Measurements from ENCODE around the gene SMIM9. TPM values are rescaled to one million over a fixed set of nuclear protein-coding genes. Genes with fewer than 3 reads are reported as not detected.
A peak's percentile ranks its signal among the peaks of the same experiment; 100 is the strongest.

Gene SMIM9
- total and polyA plus RNA-seq, 9 of the 15 experiments (the other 6 are each of a cell fraction or from before 2014, with no cell fraction given), result 0.08 TPM; not detected in 8

GRCh38 chrX:154819771-154820341 is 14.6 kb downstream of the SMIM9 start (continued):
- TF ChIP-seq, protein P1, sequence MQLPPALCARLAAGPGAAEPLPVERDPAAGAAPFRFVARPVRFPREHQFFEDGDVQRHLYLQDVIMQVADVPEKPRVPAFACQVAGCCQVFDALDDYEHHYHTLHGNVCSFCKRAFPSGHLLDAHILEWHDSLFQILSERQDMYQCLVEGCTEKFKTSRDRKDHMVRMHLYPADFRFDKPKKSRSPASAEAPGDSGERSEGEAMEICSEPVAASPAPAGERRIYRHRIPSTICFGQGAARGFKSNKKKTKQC (CRISPR knock-in tag; IDR thresholded peaks at IDR 0.05), result no peak
- TF ChIP-seq, protein P2, sequence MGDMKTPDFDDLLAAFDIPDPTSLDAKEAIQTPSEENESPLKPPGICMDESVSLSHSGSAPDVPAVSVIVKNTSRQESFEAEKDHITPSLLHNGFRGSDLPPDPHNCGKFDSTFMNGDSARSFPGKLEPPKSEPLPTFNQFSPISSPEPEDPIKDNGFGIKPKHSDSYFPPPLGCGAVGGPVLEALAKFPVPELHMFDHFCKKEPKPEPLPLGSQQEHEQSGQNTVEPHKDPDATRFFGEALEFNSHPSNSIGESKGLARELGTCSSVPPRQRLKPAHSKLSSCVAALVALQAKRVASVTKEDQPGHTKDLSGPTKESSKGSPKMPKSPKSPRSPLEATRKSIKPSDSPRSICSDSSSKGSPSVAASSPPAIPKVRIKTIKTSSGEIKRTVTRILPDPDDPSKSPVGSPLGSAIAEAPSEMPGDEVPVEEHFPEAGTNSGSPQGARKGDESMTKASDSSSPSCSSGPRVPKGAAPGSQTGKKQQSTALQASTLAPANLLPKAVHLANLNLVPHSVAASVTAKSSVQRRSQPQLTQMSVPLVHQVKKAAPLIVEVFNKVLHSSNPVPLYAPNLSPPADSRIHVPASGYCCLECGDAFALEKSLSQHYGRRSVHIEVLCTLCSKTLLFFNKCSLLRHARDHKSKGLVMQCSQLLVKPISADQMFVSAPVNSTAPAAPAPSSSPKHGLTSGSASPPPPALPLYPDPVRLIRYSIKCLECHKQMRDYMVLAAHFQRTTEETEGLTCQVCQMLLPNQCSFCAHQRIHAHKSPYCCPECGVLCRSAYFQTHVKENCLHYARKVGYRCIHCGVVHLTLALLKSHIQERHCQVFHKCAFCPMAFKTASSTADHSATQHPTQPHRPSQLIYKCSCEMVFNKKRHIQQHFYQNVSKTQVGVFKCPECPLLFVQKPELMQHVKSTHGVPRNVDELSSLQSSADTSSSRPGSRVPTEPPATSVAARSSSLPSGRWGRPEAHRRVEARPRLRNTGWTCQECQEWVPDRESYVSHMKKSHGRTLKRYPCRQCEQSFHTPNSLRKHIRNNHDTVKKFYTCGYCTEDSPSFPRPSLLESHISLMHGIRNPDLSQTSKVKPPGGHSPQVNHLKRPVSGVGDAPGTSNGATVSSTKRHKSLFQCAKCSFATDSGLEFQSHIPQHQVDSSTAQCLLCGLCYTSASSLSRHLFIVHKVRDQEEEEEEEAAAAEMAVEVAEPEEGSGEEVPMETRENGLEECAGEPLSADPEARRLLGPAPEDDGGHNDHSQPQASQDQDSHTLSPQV (IDR thresholded peaks at IDR 0.05), result 0 out of 2 replicates have a peak, but pooled peaks have one; percentile 30
- TF ChIP-seq MTA3 (IDR thresholded peaks at IDR 0.05; ENCODE audit: borderline replicate concordance), result no peak
- TF ChIP-seq MCM2 (IDR thresholded peaks at IDR 0.05; ENCODE audit: low read depth), result no peak
- no peak for TF ChIP-seq NELFE (IDR thresholded peaks at IDR 0.05; ENCODE audit: insufficient read depth, insufficient read length)
- TF ChIP-seq NFATC3 (IDR thresholded peaks at IDR 0.05), result no peak
- no peak for TF ChIP-seq CHD2 (IDR thresholded peaks at IDR 0.05; ENCODE audit: low read depth, low read length)
- TF ChIP-seq MAFF (IDR thresholded peaks at IDR 0.05; ENCODE audit: low read length), result no peak

All from K562 (cell line).